CD4-positive, alpha-beta T cell treated with Interleukin-10 for 1 hour (primary cell): Measurements from ENCODE around the gene STXBP5.
"Not testable (repeated sequence)": the region's sequence is repeated elsewhere in the genome, so short reads cannot be mapped to it uniquely, and the experiment has no call there.

Experiments
- DNase-seq: peaks from one replicate; pipeline ENCODE4 v3.0.0-alpha.2; 2020

Gene STXBP5

GRCh38 chr6:147301070-147301469, 96.9 kb downstream of the STXBP5 start:
- no peak for DNase-seq

GRCh38 chr6:147304016-147304415, 99.8 kb downstream of the STXBP5 start:
- no peak for DNase-seq

GRCh38 chr6:147310521-147310920, 106.3 kb downstream of the STXBP5 start:
- DNase-seq, result no peak

GRCh38 chr6:147311218-147311617, 107.0 kb downstream of the STXBP5 start:
- DNase-seq, result no peak

- DNase-seq, result no peak
These were observed 117.0 kb downstream of the STXBP5 start for GRCh38 chr6:147321260-147321659.

- DNase-seq, result peak; percentile 38
These were observed 118.3 kb downstream of the STXBP5 start for GRCh38 chr6:147322299-147323162.

- no peak for DNase-seq
These were observed 121.3 kb downstream of the STXBP5 start for GRCh38 chr6:147325557-147325956.

GRCh38 chr6:147331401-147331800, 127.2 kb downstream of the STXBP5 start:
- DNase-seq, result no peak

GRCh38 chr6:147337921-147338320, 133.7 kb downstream of the STXBP5 start:
- no peak for DNase-seq

- DNase-seq, result no peak
These were observed 137.3 kb downstream of the STXBP5 start for GRCh38 chr6:147341486-147341885.

GRCh38 chr6:147345902-147346301, 141.7 kb downstream of the STXBP5 start:
- DNase-seq, result no peak

- no peak for DNase-seq
These were observed 143.1 kb downstream of the STXBP5 start for GRCh38 chr6:147347179-147347881.

GRCh38 chr6:147347882-147348575, 143.8 kb downstream of the STXBP5 start:
- no peak for DNase-seq

GRCh38 chr6:147361311-147361981, 157.2 kb downstream of the STXBP5 start:
- no peak for DNase-seq

- no peak for DNase-seq
These were observed 162.1 kb downstream of the STXBP5 start for GRCh38 chr6:147366290-147366689.

GRCh38 chr6:147371325-147371724, 167.1 kb downstream of the STXBP5 start:
- DNase-seq, result no peak

GRCh38 chr6:147372806-147373205, 168.6 kb downstream of the STXBP5 start:
- no peak for DNase-seq

GRCh38 chr6:147378819-147379218, 174.6 kb downstream of the STXBP5 start:
- DNase-seq, result no peak

- not testable (repeated sequence) for DNase-seq
These were observed 176.6 kb downstream of the STXBP5 start for GRCh38 chr6:147380841-147381240.

GRCh38 chr6:147381712-147382111, 177.5 kb downstream of the STXBP5 start:
- DNase-seq, result no peak

GRCh38 chr6:147382945-147383554, 178.8 kb downstream of the STXBP5 start:
- no peak for DNase-seq

GRCh38 chr6:147384029-147384428, 179.8 kb downstream of the STXBP5 start:
- no peak for DNase-seq
